Neural cell (in vitro differentiated cells): ENCODE data around the gene PIGQ. TPM values are rescaled to one million over a fixed set of nuclear protein-coding genes. Genes with fewer than 3 reads are reported as not detected.

Experiments used
- H2AFZ ChIP-seq: fragments of 200-600, 300-800 bp; sonication (generic), shearing (Covaris generic); 2 replicates; pipeline ENCODE4 v1.6.0; 2014; ENCODE audit warnings: low read depth, mild to moderate bottlenecking, antibody characterized with exemption, low read length, moderate library complexity
- H3F3A ChIP-seq: fragments of 200-600 bp; shearing (Covaris generic); 2 replicates; pipeline ENCODE4 v1.6.1; 2016; ENCODE audit warnings: mild to moderate bottlenecking, moderate library complexity, mixed read lengths, antibody characterized with exemption, low read length; ENCODE audit not compliant: insufficient read depth, poor library complexity, severe bottlenecking
- H3K27ac ChIP-seq: fragments of 200-600, 300-800 bp; sonication (generic), shearing (Covaris generic); 2 replicates; pipeline ENCODE4 v1.5.1; 2014; ENCODE audit warnings: mild to moderate bottlenecking, low read length, moderate library complexity
- H3K27me3 ChIP-seq: fragments of 300-800, 200-600 bp; sonication (generic), shearing (Covaris generic); 2 replicates; pipeline ENCODE4 v1.6.0; 2014; ENCODE audit warnings: mild to moderate bottlenecking, low read depth, low read length, moderate library complexity; ENCODE audit not compliant: insufficient read depth
- H3K36me3 ChIP-seq: fragments of 300-800, 200-600 bp; sonication (generic), shearing (Covaris generic); 2 replicates; pipeline ENCODE4 v1.5.1; 2014; ENCODE audit warnings: mild to moderate bottlenecking, antibody characterized with exemption, low read length, moderate library complexity; ENCODE audit not compliant: insufficient read depth
- H3K4me2 ChIP-seq: fragments of 300-800, 200-600 bp; sonication (generic), shearing (Covaris generic); 2 replicates; pipeline ENCODE4 v1.6.0; 2014; ENCODE audit warnings: mild to moderate bottlenecking, low read length
- H3K4me3 ChIP-seq: fragments of 300-800, 200-600 bp; sonication (generic), shearing (Covaris generic); 2 replicates; pipeline ENCODE4 v1.5.1; 2014; ENCODE audit warnings: mild to moderate bottlenecking, low read length, moderate library complexity
- H3K79me2 ChIP-seq: fragments of 200-600 bp; shearing (Covaris generic); replicated peaks from 2 replicates; pipeline ENCODE4 v1.6.0; 2014; ENCODE audit warnings: mild to moderate bottlenecking, low read length, moderate library complexity; ENCODE audit not compliant: insufficient read depth
- H3K9ac ChIP-seq: fragments of 300-800, 200-600 bp; sonication (generic), shearing (Covaris generic); 2 replicates; pipeline ENCODE4 v1.6.1; 2016; ENCODE audit warnings: mild to moderate bottlenecking, low read length, mixed read lengths
- H3K9me2 ChIP-seq: fragments of 200-600 bp; shearing (Covaris generic); 2 replicates; pipeline ENCODE4 v1.6.1; 2016; ENCODE audit warnings: mild to moderate bottlenecking, low read length, mixed read lengths; ENCODE audit not compliant: insufficient read depth
- H3K9me3 ChIP-seq: fragments of 200-600, 300-800 bp; sonication (generic), shearing (Covaris generic); 2 replicates; pipeline ENCODE4 v1.6.1; 2016; ENCODE audit warnings: mild to moderate bottlenecking, mixed run types, low read length, moderate library complexity, mixed read lengths
- H4K20me1 ChIP-seq: fragments of 200-600 bp; shearing (Covaris generic); 2 replicates; pipeline ENCODE4 v1.6.1; 2016; ENCODE audit warnings: mild to moderate bottlenecking, mixed run types; ENCODE audit not compliant: insufficient read depth
- EP300 ChIP-seq: fragments of 450-650 bp; conservative IDR thresholded peaks from 2 replicates; pipeline ENCODE4 v1.6.1; 2014; ENCODE audit warnings: antibody characterized with exemption, mild to moderate bottlenecking, moderate library complexity; ENCODE audit not compliant: poor library complexity, severe bottlenecking
- EZH2 ChIP-seq: fragments of 200-600, 300-800 bp; shearing (Covaris generic), sonication (generic); IDR thresholded peaks from 2 replicates; pipeline ENCODE4 v1.6.1; 2014; ENCODE audit warnings: antibody characterized with exemption, low read length, borderline replicate concordance, mild to moderate bottlenecking; ENCODE audit not compliant: insufficient read depth, poor library complexity, severe bottlenecking
- MXI1 ChIP-seq: fragments of 450-650 bp; conservative IDR thresholded peaks from 2 replicates; pipeline ENCODE4 v1.6.1; 2014; ENCODE audit warnings: antibody characterized with exemption, mild to moderate bottlenecking; ENCODE audit not compliant: poor library complexity, severe bottlenecking
- POLR2AphosphoS5 ChIP-seq: IDR thresholded peaks from 2 replicates; pipeline ENCODE4 v1.6.1; 2012
- RAD21 ChIP-seq: fragments of 450-650 bp; conservative IDR thresholded peaks from 2 replicates; pipeline ENCODE4 v1.6.1; 2014; ENCODE audit warnings: antibody characterized with exemption, mild to moderate bottlenecking, moderate library complexity
- SMC3 ChIP-seq: fragments of 450-650 bp; conservative IDR thresholded peaks from 2 replicates; pipeline ENCODE4 v1.6.1; 2014; ENCODE audit warnings: antibody characterized with exemption, mild to moderate bottlenecking, moderate library complexity; ENCODE audit not compliant: poor library complexity
- TAF1 ChIP-seq: IDR thresholded peaks from 2 replicates; pipeline ENCODE4 v1.6.1; 2012; ENCODE audit warnings: low read depth
- polyA plus RNA-seq: library from polyadenylated mRNA; depleted of rRNA; stranded (reverse); fragments of >200 nt; gene quantifications from 2 replicates; pipeline ENCODE4 v1.2.3, GENCODE V29; 2014
- TF ChIP-seq, protein P1 (sequence below): IDR thresholded peaks from 2 replicates; pipeline ENCODE4 v1.6.1; 2012; ENCODE audit warnings: borderline replicate concordance
- TF ChIP-seq, protein P2 (sequence below): fragments of 450-650 bp; IDR thresholded peaks from 2 replicates; pipeline ENCODE4 v1.5.1; 2014; ENCODE audit warnings: antibody characterized with exemption, mild to moderate bottlenecking, moderate library complexity; ENCODE audit not compliant: poor library complexity, severe bottlenecking

PIGQ gene
- polyA plus RNA-seq, 1 donor from 2014 or later = 69.2 TPM

- Histone ChIP-seq H3K4me2 (no peak overlapping the region), H3K27me3 (no peaks in the 10 kb centered on the region), H3K79me2 (no peaks in the 10 kb centered on the region), H3K27ac (no peak overlapping the region), H3K9me3 (no peaks in the 10 kb centered on the region), H3K4me3 (no peak overlapping the region), H3F3A (no peaks in the 10 kb centered on the region), H3K9ac (no peak overlapping the region), H3K9me2 (no peaks in the 10 kb centered on the region), H2AFZ (no peak overlapping the region), H4K20me1 (no peaks in the 10 kb centered on the region), H3K36me3 (no peaks in the 10 kb centered on the region)
- TF ChIP-seq, protein P1, sequence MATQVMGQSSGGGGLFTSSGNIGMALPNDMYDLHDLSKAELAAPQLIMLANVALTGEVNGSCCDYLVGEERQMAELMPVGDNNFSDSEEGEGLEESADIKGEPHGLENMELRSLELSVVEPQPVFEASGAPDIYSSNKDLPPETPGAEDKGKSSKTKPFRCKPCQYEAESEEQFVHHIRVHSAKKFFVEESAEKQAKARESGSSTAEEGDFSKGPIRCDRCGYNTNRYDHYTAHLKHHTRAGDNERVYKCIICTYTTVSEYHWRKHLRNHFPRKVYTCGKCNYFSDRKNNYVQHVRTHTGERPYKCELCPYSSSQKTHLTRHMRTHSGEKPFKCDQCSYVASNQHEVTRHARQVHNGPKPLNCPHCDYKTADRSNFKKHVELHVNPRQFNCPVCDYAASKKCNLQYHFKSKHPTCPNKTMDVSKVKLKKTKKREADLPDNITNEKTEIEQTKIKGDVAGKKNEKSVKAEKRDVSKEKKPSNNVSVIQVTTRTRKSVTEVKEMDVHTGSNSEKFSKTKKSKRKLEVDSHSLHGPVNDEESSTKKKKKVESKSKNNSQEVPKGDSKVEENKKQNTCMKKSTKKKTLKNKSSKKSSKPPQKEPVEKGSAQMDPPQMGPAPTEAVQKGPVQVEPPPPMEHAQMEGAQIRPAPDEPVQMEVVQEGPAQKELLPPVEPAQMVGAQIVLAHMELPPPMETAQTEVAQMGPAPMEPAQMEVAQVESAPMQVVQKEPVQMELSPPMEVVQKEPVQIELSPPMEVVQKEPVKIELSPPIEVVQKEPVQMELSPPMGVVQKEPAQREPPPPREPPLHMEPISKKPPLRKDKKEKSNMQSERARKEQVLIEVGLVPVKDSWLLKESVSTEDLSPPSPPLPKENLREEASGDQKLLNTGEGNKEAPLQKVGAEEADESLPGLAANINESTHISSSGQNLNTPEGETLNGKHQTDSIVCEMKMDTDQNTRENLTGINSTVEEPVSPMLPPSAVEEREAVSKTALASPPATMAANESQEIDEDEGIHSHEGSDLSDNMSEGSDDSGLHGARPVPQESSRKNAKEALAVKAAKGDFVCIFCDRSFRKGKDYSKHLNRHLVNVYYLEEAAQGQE = no peak
- TF ChIP-seq EP300 = no peak
- no peak for TF ChIP-seq POLR2AphosphoS5
- no peak for TF ChIP-seq TAF1
- no peak for TF ChIP-seq RAD21
- TF ChIP-seq SMC3 = no peak
- TF ChIP-seq EZH2 = no peak
- no peak for TF ChIP-seq MXI1
- TF ChIP-seq, protein P2, sequence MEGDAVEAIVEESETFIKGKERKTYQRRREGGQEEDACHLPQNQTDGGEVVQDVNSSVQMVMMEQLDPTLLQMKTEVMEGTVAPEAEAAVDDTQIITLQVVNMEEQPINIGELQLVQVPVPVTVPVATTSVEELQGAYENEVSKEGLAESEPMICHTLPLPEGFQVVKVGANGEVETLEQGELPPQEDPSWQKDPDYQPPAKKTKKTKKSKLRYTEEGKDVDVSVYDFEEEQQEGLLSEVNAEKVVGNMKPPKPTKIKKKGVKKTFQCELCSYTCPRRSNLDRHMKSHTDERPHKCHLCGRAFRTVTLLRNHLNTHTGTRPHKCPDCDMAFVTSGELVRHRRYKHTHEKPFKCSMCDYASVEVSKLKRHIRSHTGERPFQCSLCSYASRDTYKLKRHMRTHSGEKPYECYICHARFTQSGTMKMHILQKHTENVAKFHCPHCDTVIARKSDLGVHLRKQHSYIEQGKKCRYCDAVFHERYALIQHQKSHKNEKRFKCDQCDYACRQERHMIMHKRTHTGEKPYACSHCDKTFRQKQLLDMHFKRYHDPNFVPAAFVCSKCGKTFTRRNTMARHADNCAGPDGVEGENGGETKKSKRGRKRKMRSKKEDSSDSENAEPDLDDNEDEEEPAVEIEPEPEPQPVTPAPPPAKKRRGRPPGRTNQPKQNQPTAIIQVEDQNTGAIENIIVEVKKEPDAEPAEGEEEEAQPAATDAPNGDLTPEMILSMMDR = no peak
These were observed 62.1 kb downstream of the PIGQ start for GRCh38 chr16:631808-632358.

- H3K36me3 ChIP-seq = no peaks in the 10 kb centered on the region
- no peak overlapping the region for H3K4me2 ChIP-seq
- H2AFZ ChIP-seq = no peak overlapping the region
These were observed 62.9 kb downstream of the PIGQ start for GRCh38 chr16:632486-633335.

More at GRCh38 chr16:632486-633335, 62.9 kb downstream of the PIGQ start:
- no peak overlapping the region for H3K27ac ChIP-seq
- H3K9ac ChIP-seq = no peak overlapping the region
- no peaks in the 10 kb centered on the region for H3K9me3 ChIP-seq
- no peaks in the 10 kb centered on the region for H3F3A ChIP-seq
- no peak overlapping the region for H3K4me3 ChIP-seq
- no peaks in the 10 kb centered on the region for H3K79me2 ChIP-seq
- no peaks in the 10 kb centered on the region for H4K20me1 ChIP-seq
- TF ChIP-seq EZH2 (no peak), MXI1 (no peak), TAF1 (no peak)
- TF ChIP-seq, protein P1 = no peak
- H3K27me3 ChIP-seq = no peaks in the 10 kb centered on the region
- no peaks in the 10 kb centered on the region for H3K9me2 ChIP-seq
